HepG2 (cell line): ENCODE results near the gene ANKRD11. TPM values are rescaled to one million over a fixed set of nuclear protein-coding genes. Genes with fewer than 3 reads are reported as not detected.

Experiments used
- CENPT ChIP-seq: sonication (generic); formaldehyde crosslinking; IDR thresholded peaks from 2 replicates; pipeline ENCODE4 v1.8.0; 2022; ENCODE audit warnings: low read depth, mild to moderate bottlenecking, moderate library complexity, missing genetic modification reagents
- CENPX ChIP-seq: sonication (generic); formaldehyde crosslinking; IDR thresholded peaks from 2 replicates; pipeline ENCODE4 v1.9.0; 2021; ENCODE audit warnings: mild to moderate bottlenecking, missing genetic modification reagents, moderate library complexity
- FOXK2 ChIP-seq: fragments of 450-650 bp; IDR thresholded peaks from 2 replicates; pipeline ENCODE4 v1.6.1; 2016
- GTF3A ChIP-seq: sonication (generic); formaldehyde crosslinking; conservative IDR thresholded peaks from 2 replicates; pipeline ENCODE4 v1.4.0; 2020; ENCODE audit warnings: mild to moderate bottlenecking, missing genetic modification reagents
- LCORL ChIP-seq, 2 experiments: fragments of 450-650 bp in 1 of 2; sonication (generic) in 1 of 2; formaldehyde crosslinking in 1 of 2; IDR thresholded peaks; 2 replicates each; pipeline versions ENCODE4 v1.5.0 to v1.6.1; 2017 to 2020; ENCODE audit warnings: antibody characterized with exemption in 1 of 2, missing genetic modification reagents in 1 of 2
- MEIS2 ChIP-seq: sonication (generic); formaldehyde crosslinking; IDR thresholded peaks from 2 replicates; pipeline ENCODE4 v1.9.0; 2021; ENCODE audit warnings: mild to moderate bottlenecking, missing genetic modification reagents
- MTF1 ChIP-seq: sonication (generic); formaldehyde crosslinking; IDR thresholded peaks from 2 replicates; pipeline ENCODE4 v1.5.0; 2020; ENCODE audit warnings: missing genetic modification reagents
- NFE2 ChIP-seq: sonication (generic); formaldehyde crosslinking; IDR thresholded peaks from 2 replicates; pipeline ENCODE4 v1.4.0; 2020; ENCODE audit warnings: missing genetic modification reagents
- PCBP2 ChIP-seq: fragments of 200-400 bp; formaldehyde crosslinking; optimal IDR thresholded peaks from 2 replicates; pipeline ENCODE3; 2018; ENCODE audit warnings: low read length, low read depth; ENCODE audit not compliant: poor library complexity, severe bottlenecking
- TOE1 ChIP-seq: sonication (generic); formaldehyde crosslinking; IDR thresholded peaks from 2 replicates; pipeline ENCODE4 v1.4.0; 2020; ENCODE audit warnings: mild to moderate bottlenecking, missing genetic modification reagents
- ZBTB21 ChIP-seq: sonication (generic); formaldehyde crosslinking; IDR thresholded peaks from 2 replicates; pipeline ENCODE4 v1.4.0; 2020; ENCODE audit warnings: missing genetic modification reagents
- ZMYM2 ChIP-seq: sonication (generic); formaldehyde crosslinking; IDR thresholded peaks from 2 replicates; pipeline ENCODE4 v1.8.0; 2022; ENCODE audit warnings: mild to moderate bottlenecking, missing genetic modification reagents
- ZMYM4 ChIP-seq: sonication (generic); formaldehyde crosslinking; IDR thresholded peaks from 2 replicates; pipeline ENCODE4 v1.8.1; 2023; ENCODE audit warnings: mild to moderate bottlenecking, missing genetic modification reagents
- ZNF121 ChIP-seq: sonication (generic); formaldehyde crosslinking; IDR thresholded peaks from 2 replicates; pipeline ENCODE4 v1.5.0; 2020; ENCODE audit warnings: mild to moderate bottlenecking, missing genetic modification reagents
- ZNF678 ChIP-seq: sonication (generic); formaldehyde crosslinking; IDR thresholded peaks from 2 replicates; pipeline ENCODE4 v1.4.0; 2020; ENCODE audit warnings: mild to moderate bottlenecking, missing genetic modification reagents
- ZNF713 ChIP-seq: sonication (generic); formaldehyde crosslinking; IDR thresholded peaks from 2 replicates; pipeline ENCODE4 v1.4.0; 2020; ENCODE audit warnings: mild to moderate bottlenecking, missing genetic modification reagents
- ZNF781 ChIP-seq: sonication (generic); formaldehyde crosslinking; IDR thresholded peaks from 2 replicates; pipeline ENCODE4 v1.5.1; 2020; ENCODE audit warnings: borderline replicate concordance, mild to moderate bottlenecking, missing genetic modification reagents; ENCODE audit errors: not compliant biosample characterization
- ZSCAN22 ChIP-seq: sonication (generic); formaldehyde crosslinking; IDR thresholded peaks from 2 replicates; pipeline ENCODE4 v1.4.0; 2020; ENCODE audit warnings: mild to moderate bottlenecking, missing genetic modification reagents
- polyA plus RNA-seq, 8 experiments: library from polyadenylated mRNA; depleted of rRNA in 3 of 8; stranded (reverse) in 7 of 8; unstranded in 1 of 8; fragments of >200 nt; fragmentation: Illumina TruSeq in 4 of 8; extraction: Trizol in 4 of 8; gene quantifications; 2 replicates each; pipeline versions ENCODE4 v1.2.1 to v1.2.3, GENCODE V29; 2011 to 2016; ENCODE audit warnings: low read depth in 4 of 8, missing spikeins in 1 of 8, mixed read lengths in 1 of 8; ENCODE audit not compliant: insufficient read depth in 1 of 8
- total RNA-seq, 5 experiments: library from RNA; depleted of rRNA; stranded (reverse); fragments of >200 nt; fragmentation: Illumina TruSeq; extraction: Trizol; gene quantifications; 2 replicates each; pipeline ENCODE4 v1.2.3, GENCODE V29; 2016; ENCODE audit warnings: low read depth in 1 of 5
- TF ChIP-seq, protein P1 (sequence below): sonication (generic); formaldehyde crosslinking; IDR thresholded peaks from 2 replicates; pipeline ENCODE4 v1.4.0; 2020; ENCODE audit warnings: mild to moderate bottlenecking, missing genetic modification reagents
- TF ChIP-seq, protein P2 (sequence below): sonication (generic); formaldehyde crosslinking; IDR thresholded peaks from 2 replicates; pipeline ENCODE4 v1.5.0; 2020; ENCODE audit warnings: missing genetic modification reagents
- TF ChIP-seq, protein P3 (sequence below): IDR thresholded peaks from 2 replicates; pipeline ENCODE4 v1.6.1; 2016
- TF ChIP-seq, protein P4 (sequence below): sonication (generic); formaldehyde crosslinking; IDR thresholded peaks from 2 replicates; pipeline ENCODE4 v1.4.0; 2020; ENCODE audit warnings: missing genetic modification reagents
- TF ChIP-seq, protein P5 (sequence below): IDR thresholded peaks from 2 replicates; pipeline ENCODE4 v1.6.1; 2016; ENCODE audit warnings: missing compliant biosample characterization, missing genetic modification reagents, borderline replicate concordance
- TF ChIP-seq, protein P6 (sequence below): sonication (generic); formaldehyde crosslinking; IDR thresholded peaks from 2 replicates; pipeline ENCODE4 v1.8.1; 2023; ENCODE audit warnings: mild to moderate bottlenecking, moderate library complexity, missing genetic modification reagents
- TF ChIP-seq, protein P7 (sequence below): sonication (generic); formaldehyde crosslinking; IDR thresholded peaks from 2 replicates; pipeline ENCODE4 v1.8.1; 2023; ENCODE audit warnings: missing genetic modification reagents, mild to moderate bottlenecking, borderline replicate concordance

ANKRD11 gene
- total and polyA plus RNA-seq, 2 of the 13 experiments (the other 11 are each of a cell fraction or from before 2014, with no cell fraction given): 21.4 to 38.4 TPM

DNA sequence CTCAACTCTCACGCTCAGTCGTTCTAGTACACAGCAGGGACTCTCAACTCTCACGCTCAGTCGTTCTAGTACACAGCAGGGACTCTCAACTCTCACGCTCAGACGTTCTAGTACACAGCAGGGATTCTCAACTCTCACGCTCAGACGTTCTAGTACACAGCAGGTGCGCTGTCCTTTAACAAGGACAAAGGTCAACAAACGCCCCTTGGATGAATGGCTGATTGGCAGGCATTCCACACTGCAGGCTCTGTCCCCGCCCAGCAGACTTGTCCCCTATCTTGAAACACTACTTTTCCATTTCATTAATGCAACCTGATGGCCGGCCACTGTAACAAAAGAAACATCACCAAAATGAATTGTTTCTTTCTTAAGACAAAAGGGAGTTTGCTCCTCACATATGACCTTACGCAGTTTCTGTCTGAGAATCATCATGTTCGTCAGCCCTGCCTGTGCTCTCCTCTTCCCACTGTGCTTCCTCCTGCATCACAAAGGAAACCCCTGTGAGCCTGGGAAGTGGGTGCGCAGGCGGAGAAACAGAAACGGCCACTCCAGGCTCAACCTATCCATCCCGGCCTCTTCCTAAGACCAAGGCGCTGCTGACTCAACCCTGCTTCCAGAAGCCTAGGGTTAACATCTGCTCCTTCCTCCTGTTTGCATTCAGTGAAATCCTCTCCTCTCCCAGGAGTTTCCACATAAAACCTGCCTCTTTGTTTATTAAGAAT lies 59.8 kb downstream of the ANKRD11 start (continued):
- no peak for TF ChIP-seq PCBP2
- TF ChIP-seq ZNF781 (CRISPR knock-in tag): no peak
- 0 out of 2 replicates have a peak, but pooled peaks have one; percentile 54 for TF ChIP-seq MEIS2 (CRISPR knock-in tag)
- no peak for TF ChIP-seq ZBTB21 (CRISPR knock-in tag)
- TF ChIP-seq ZNF713 (CRISPR knock-in tag): no peak
- TF ChIP-seq ZMYM2 (CRISPR knock-in tag): no peak
- TF ChIP-seq, protein P1, sequence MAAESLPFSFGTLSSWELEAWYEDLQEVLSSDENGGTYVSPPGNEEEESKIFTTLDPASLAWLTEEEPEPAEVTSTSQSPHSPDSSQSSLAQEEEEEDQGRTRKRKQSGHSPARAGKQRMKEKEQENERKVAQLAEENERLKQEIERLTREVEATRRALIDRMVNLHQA (CRISPR knock-in tag): no peak
- TF ChIP-seq, protein P2, sequence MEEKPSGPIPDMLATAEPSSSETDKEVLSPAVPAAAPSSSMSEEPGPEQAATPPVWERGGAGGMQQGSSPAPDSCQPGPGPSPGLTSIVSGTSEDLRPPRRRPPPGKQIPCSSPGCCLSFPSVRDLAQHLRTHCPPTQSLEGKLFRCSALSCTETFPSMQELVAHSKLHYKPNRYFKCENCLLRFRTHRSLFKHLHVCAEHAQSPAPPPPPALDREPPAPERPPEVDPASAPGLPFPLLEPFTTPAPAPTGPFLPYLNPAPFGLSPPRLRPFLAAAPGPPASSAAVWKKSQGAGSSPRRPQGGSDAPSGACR (CRISPR knock-in tag): no peak
- no peak for TF ChIP-seq CENPT (CRISPR knock-in tag)
- TF ChIP-seq, protein P3, sequence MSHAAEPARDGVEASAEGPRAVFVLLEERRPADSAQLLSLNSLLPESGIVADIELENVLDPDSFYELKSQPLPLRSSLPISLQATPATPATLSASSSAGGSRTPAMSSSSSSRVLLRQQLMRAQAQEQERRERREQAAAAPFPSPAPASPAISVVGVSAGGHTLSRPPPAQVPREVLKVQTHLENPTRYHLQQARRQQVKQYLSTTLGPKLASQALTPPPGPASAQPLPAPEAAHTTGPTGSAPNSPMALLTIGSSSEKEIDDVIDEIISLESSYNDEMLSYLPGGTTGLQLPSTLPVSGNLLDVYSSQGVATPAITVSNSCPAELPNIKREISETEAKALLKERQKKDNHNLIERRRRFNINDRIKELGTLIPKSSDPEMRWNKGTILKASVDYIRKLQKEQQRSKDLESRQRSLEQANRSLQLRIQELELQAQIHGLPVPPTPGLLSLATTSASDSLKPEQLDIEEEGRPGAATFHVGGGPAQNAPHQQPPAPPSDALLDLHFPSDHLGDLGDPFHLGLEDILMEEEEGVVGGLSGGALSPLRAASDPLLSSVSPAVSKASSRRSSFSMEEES (CRISPR knock-in tag): no peak
- TF ChIP-seq, protein P4, sequence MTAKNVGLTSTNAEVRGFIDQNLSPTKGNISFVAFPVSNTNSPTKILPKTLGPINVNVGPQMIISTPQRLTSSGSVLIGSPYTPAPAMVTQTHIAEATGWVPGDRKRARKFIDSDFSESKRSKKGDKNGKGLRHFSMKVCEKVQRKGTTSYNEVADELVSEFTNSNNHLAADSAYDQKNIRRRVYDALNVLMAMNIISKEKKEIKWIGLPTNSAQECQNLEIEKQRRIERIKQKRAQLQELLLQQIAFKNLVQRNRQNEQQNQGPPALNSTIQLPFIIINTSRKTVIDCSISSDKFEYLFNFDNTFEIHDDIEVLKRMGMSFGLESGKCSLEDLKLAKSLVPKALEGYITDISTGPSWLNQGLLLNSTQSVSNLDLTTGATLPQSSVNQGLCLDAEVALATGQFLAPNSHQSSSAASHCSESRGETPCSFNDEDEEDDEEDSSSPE (CRISPR knock-in tag): no peak
- TF ChIP-seq MTF1: no peak
- TF ChIP-seq, protein P5, sequence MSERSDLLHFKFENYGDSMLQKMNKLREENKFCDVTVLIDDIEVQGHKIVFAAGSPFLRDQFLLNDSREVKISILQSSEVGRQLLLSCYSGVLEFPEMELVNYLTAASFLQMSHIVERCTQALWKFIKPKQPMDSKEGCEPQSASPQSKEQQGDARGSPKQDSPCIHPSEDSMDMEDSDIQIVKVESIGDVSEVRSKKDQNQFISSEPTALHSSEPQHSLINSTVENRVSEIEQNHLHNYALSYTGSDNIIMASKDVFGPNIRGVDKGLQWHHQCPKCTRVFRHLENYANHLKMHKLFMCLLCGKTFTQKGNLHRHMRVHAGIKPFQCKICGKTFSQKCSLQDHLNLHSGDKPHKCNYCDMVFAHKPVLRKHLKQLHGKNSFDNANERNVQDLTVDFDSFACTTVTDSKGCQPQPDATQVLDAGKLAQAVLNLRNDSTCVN: no peak
- TF ChIP-seq TOE1: no peak
- TF ChIP-seq LCORL (IDR thresholded peaks at IDR 0.05): no peak
- TF ChIP-seq LCORL (CRISPR knock-in tag; IDR thresholded peaks at IDR 0.05): no peak
- TF ChIP-seq ZSCAN22: no peak
- TF ChIP-seq CENPX (CRISPR knock-in tag): no peak
- TF ChIP-seq FOXK2: no peak
- peak; percentile 43; the same call in 1 of the 2 replicates for TF ChIP-seq ZMYM4 (CRISPR knock-in tag)
- TF ChIP-seq ZNF121: no peak
- TF ChIP-seq GTF3A: no peak
- no peak for TF ChIP-seq NFE2 (CRISPR knock-in tag)
- no peak for TF ChIP-seq ZNF678
- TF ChIP-seq, protein P6, sequence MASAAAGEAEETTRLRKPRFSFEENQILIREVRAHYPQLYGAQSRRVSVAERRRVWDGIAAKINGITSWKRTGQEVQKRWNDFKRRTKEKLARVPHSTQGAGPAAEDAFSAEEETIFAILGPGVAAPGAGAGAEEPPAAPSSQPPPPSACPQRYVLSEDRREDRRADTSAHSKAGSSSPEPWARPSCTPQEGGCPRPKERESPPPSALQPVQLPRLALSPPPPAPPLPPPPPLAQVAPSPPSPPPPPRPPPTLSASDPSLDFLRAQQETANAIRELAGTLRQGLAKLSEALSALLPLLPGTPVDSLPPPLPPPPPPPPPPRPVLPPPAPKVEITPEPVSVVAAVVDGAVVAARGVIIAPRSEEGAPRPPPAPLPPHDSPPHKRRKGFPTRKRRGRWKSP (CRISPR knock-in tag): no peak
- TF ChIP-seq, protein P7, sequence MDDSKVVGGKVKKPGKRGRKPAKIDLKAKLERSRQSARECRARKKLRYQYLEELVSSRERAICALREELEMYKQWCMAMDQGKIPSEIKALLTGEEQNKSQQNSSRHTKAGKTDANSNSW: no peak
